Body of pancreas (tissue), 4 donors: Measurements from ENCODE around the gene ANTKMT.

Source experiments
- POLR2A ChIP-seq, 3 donors: fragments of 450-650 bp; IDR thresholded peaks; one replicate each; pipeline ENCODE4 v1.6.1; 2016; ENCODE audit warnings: antibody characterized with exemption in 3 of 3, mild to moderate bottlenecking in 2 of 3
- TF ChIP-seq, protein P1 (sequence below), 7 experiments: fragments of 450-650 bp in 4 of 7; fragments of 200-600 bp in 3 of 7; sonication (generic) in 3 of 7; IDR thresholded peaks; one replicate each; pipeline ENCODE4 v1.5.1; 2016 to 2019; ENCODE audit warnings: antibody characterized with exemption in 7 of 7

DNA sequence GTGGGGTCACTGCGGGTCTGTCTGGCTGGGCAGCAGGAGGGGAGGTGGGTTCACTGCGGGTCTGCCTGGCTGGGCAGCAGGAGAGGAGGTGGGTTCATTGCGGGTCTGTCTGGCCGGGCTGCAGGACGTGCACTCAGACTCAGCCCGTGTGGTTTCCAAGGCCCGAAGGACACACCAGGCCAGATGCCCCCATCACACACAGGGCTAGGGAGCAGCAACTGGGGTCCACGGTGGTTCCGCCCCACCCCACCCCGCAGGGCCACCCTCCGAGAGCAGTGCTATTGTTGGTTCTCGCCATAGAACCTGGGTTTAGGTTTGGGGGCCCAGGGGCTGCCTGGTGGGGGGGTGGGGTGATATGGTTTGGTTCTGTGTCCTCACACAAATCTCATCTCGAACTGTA lies 25.7 kb downstream of the ANTKMT start:
- no peak for TF ChIP-seq POLR2A (IDR thresholded peaks at IDR 0.05)
- TF ChIP-seq, protein P1, sequence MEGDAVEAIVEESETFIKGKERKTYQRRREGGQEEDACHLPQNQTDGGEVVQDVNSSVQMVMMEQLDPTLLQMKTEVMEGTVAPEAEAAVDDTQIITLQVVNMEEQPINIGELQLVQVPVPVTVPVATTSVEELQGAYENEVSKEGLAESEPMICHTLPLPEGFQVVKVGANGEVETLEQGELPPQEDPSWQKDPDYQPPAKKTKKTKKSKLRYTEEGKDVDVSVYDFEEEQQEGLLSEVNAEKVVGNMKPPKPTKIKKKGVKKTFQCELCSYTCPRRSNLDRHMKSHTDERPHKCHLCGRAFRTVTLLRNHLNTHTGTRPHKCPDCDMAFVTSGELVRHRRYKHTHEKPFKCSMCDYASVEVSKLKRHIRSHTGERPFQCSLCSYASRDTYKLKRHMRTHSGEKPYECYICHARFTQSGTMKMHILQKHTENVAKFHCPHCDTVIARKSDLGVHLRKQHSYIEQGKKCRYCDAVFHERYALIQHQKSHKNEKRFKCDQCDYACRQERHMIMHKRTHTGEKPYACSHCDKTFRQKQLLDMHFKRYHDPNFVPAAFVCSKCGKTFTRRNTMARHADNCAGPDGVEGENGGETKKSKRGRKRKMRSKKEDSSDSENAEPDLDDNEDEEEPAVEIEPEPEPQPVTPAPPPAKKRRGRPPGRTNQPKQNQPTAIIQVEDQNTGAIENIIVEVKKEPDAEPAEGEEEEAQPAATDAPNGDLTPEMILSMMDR (IDR thresholded peaks at IDR 0.05), result no peak
